Activated T-cell treated with anti-CD3 and anti-CD28 coated beads for 24 hours (primary cell): Measurements from ENCODE around the gene IFT80.
"Not testable (repeated sequence)": the region's sequence is repeated elsewhere in the genome, so short reads cannot be mapped to it uniquely, and the experiment has no call there.

Experiments used
- DNase-seq: peaks from one replicate; pipeline ENCODE4 v3.0.0-alpha.2; 2020; ENCODE audit warnings: low read depth

Gene IFT80

GRCh38 chr3:160362896-160363295, 36.1 kb downstream of the IFT80 start:
- not testable (repeated sequence) for DNase-seq

DNA sequence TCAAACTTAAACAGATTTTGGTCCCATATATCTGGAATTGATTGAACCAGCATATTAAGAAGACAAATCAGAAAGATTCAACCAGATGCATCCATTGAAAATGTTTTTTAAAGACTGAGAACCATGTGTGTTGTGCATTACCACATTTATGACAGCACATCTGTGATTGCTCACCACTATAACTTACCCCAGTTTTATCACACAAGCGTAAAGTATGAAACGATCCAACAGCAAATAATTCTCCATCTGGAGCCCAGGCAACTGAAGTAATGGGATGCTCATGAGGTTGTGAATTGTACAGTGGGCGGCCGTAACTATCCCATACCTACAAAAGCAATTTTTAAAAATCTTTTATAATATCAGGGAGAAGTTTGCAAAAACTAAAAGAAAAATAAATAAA, 43.2 kb downstream of the IFT80 start:
- no peak for DNase-seq

GRCh38 chr3:160346511-160346910, 52.5 kb downstream of the IFT80 start:
- DNase-seq, result no peak

GRCh38 chr3:160343132-160343531, 55.9 kb downstream of the IFT80 start:
- DNase-seq, result no peak

DNA sequence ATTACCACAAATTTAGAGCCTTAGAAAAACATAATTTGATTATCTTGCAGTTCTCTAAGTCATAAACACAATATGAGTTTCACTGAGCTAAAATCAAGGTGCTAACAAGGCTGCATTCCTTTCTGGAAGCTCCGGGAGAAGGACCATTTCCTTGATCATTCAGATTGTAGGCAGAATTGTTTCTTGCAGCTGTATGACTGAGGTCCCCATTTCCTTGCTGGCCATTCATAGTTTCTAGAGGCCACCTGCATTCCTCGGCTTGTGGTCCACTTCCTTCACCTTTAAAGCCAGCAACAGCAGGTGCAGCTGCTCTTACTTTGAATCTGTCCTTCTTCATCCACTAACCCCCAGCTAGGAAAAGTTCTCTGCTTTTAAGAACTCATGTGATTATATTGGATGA, 58.7 kb downstream of the IFT80 start:
- DNase-seq, result no peak

- no peak for DNase-seq
Observed at GRCh38 chr3:160331127-160331937, 67.7 kb downstream of the IFT80 start.

GRCh38 chr3:160330690-160331089, 68.3 kb downstream of the IFT80 start:
- no peak for DNase-seq

GRCh38 chr3:160330109-160330508, 68.9 kb downstream of the IFT80 start:
- DNase-seq, result no peak

DNA sequence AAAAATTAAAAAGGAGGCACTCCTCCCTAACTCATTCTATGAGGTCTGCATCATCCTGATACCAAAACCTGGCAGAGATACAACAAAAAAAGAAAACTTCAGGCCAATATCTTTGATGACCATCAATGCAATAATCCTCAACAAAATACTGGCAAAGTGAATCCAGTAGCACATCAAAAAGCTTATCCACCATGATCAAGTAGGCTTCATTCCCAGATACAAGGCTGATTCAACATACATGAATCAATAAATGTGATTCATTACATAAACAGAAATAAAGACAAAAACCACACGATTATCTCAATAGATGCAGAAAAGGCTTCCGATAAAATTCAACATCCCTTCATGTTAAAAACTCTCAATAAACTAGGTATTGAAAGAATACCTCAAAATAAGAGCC, 72.7 kb downstream of the IFT80 start:
- not testable (repeated sequence) for DNase-seq

GRCh38 chr3:160321821-160322220, 77.2 kb downstream of the IFT80 start:
- DNase-seq, result not testable (repeated sequence)

- no peak for DNase-seq
Observed at GRCh38 chr3:160319322-160319721, 79.7 kb downstream of the IFT80 start.

- no peak for DNase-seq
Observed at GRCh38 chr3:160314995-160315394, 84.0 kb downstream of the IFT80 start.

DNA sequence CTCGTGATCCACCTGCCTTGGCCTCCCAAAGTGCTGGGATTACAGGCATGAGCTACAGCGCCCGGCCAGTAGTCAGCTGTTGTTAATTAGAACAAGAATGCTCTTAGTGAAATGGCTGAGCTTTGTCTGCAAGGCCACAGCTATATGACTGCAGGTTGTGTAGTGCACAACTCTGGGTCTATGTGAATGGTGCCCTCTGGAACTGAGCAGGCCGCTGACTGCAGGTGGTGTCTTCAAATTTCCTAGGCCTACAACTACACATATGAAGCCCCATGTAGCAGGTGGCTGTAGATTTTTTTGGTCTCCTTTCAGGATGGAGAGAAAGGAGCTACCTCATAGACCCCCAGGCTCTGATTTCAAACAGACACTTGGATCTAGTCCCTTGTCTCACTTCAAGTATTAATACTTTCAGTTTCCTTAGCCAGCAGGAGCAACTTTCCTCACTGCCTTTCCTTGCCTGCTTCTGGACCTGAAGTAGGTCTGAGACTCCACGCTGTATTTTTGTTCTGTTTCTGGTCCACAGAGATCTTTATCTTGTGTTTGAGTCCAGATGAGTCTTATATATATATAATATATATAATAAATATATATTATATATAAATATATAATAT, 86.9 kb downstream of the IFT80 start:
- DNase-seq, result no peak

- DNase-seq, result no peak
Observed at GRCh38 chr3:160302806-160303205, 96.2 kb downstream of the IFT80 start.

GRCh38 chr3:160296591-160296990, 102.4 kb downstream of the IFT80 start:
- DNase-seq, result no peak

DNA sequence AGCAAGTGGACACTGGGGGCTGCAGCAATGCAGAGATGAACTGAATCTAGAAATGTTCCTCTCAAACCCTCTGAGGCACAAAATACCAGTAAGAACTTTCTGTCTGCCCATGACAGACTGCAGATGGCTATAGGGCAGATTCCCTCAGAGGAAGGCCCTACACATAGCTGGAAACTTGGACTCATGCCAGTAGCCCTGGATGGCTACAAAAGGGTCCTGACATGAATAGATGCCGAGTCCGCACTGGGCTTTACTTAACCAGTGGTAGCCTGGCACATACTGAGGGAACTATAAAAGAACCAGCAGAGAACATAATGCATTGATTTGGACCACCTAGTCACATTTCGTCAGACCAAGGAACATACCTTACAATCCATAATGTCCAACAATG, 107.1 kb downstream of the IFT80 start:
- DNase-seq, result no peak

DNA sequence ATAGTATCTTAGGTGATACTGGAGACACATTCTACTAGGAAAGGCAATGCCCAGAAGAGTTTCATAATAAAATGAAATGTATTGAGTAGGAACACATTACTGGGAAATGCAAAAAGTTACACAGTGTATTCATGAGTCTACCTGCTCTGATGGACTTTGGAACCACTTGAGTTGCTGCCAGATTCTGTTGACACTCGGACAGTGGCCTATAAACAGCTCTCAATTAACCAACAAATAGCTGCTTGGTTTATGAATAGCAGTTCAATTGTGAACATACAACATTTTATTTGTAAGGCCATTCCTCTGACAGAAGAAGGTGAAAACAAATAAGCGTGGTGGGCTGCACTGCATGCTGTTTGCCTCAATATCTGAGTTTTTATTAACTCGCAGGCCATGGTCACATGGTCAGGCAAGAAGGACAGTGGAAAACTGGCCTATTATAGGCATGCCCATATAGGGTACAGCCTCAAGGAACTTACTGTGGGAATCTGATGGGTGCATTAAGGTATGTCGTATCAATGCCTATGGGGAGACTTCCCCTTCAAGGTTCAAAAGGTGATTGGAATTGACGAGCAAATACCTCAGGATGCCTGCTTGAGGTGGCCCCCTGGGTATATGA, 107.6 kb downstream of the IFT80 start:
- DNase-seq, result no peak

DNA sequence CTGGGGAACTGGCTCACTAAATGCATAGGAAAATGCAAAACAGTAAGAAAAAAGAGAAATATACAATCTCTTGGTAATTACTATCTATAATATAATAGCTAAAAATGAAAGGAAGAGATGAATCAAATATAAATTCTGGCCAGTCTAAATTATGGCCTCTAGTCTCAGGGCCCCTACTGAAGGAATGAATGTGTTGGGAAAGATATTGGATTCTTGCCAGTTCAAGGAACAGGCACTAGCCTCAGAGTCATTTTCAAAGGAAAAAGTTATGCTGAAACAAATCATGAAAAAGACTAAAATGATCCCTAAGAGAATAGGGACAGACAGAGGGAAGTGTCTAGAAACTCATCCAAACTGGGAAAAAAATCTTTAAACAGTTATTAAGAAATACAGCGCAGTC, 111.4 kb downstream of the IFT80 start:
- DNase-seq, result no peak

DNA sequence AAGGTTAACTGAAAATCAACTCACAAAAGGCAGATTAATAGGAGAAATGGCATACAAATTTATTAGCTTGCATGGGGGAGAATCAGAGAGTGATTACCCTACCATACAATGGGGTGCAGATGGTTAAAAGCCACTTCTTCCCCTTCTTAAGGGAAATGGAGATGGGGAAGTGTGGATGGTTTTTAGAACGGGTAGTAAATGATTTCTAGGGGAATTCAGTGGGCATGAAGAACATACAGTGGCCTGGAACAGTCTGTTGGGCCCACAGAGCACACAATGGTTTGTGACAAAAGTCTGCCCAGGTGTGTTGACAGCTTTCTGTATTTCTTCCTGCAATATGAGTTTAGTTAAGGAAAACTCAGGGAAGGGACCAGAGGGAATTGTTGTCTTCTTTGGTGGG, 112.8 kb downstream of the IFT80 start:
- DNase-seq, result no peak

DNA sequence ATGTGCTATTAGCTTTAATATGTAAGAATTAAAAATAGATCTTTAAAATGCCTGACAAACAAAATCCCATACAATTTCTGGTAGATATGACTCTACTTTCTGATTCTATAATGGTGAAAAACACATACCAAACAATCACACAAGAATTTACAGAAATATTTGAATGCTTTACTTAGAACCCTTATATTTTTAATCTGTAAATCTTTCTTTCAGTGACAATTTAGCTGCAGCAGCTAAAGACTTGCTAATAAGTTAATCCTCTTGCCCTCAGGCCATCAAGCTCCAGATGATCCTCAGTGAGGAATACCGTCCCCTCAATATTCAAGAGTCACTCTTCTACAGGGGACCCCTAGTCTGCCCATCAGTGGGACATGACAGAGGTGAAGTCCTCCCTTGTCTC, 118.2 kb downstream of the IFT80 start:
- no peak for DNase-seq

DNA sequence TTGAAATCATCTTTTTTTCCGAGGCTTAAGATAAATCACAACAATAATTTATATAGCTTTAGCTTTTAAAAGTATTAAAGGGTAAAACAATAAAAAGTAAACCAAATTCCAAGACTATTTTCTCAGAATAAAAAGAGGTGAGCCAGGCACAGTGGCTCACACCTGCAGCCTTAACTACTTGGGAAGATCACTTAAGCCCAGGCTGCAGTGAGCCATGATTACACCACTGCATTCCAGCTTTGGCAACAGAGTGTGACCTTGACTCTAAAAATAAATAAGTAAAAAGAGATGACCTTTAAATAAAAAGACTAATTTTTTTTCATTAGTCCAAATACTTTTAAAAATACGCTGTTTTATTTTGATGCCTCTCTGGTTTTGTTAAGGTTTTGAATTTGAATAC, 119.4 kb downstream of the IFT80 start:
- DNase-seq, result no peak

DNA sequence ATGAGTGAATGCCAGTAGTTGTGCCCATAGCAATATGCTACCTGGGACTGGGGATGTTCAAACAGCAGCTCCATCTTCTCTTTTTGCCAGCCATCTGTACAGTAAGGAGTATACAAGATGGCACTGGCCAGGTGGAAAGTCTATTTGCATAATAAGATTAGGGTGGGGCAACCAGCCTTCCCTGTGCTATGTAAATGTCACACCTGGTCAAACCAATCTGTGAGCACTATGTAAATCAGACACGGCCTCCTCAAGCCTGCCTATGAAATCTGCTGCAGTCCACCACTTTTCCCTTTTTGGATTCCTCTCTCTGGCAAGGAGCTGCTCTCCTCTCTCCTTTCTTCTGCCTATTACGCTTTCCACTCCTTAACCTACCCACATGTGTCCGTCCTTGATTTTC, 120.8 kb downstream of the IFT80 start:
- no peak for DNase-seq

- no peak for DNase-seq
Observed at GRCh38 chr3:160265088-160265487, 133.9 kb downstream of the IFT80 start.
